Measurements from ENCODE around the gene LRP1.

- TF ChIP-seq CTCF (conservative IDR thresholded peaks at IDR 0.05; ENCODE audit: low read depth, low read length) (no peak), EZH2phosphoT487 (IDR thresholded peaks at IDR 0.05; ENCODE audit: borderline replicate concordance, low read length) (no peak)
These were observed 36.4 kb upstream of the LRP1 start for GRCh38 chr12:57091638-57092528.
